ENCODE data around the gene MIR17HG.

GRCh38 chr13:91368101-91368500 is 20.6 kb downstream of the MIR17HG start:
- TF ChIP-seq POLR2A (IDR thresholded peaks at IDR 0.05) (no peak), CTCF (IDR thresholded peaks at IDR 0.05) (no peak)
